BJ (cell line): ENCODE data around the gene QSOX1. TPM values are rescaled to one million over a fixed set of nuclear protein-coding genes. Genes with fewer than 3 reads are reported as not detected.

Experiments used
- CTCF ChIA-PET: fragments of 350-600 bp; formaldehyde crosslinking; extraction: SDS; loops from one replicate; lab custom pipeline; 2021; ENCODE audit warnings: antibody characterized with exemption, inconsistent platforms; lab: Yijun Ruan, JAX
- POLR2A ChIA-PET: fragments of 300-600 bp; sonication (Branson Sonifier 250); formaldehyde crosslinking; extraction: SDS; loops from one replicate; lab custom pipeline; 2021; ENCODE audit warnings: antibody characterized with exemption; lab: Charles Lee
- DNase-seq: peaks from one replicate; pipeline ENCODE4 v3.0.0-alpha.2; 2011; ENCODE audit warnings: low read depth
- H3K27me3 ChIP-seq: 2 replicates; pipeline ENCODE4 v1.6.0; 2011; ENCODE audit warnings: low read length; ENCODE audit not compliant: control insufficient read depth, insufficient read depth
- H3K36me3 ChIP-seq: 2 replicates; pipeline ENCODE4 v1.5.1; 2011; ENCODE audit warnings: low read length; ENCODE audit not compliant: control insufficient read depth, insufficient read depth
- H3K4me3 ChIP-seq: 2 replicates; pipeline ENCODE4 v1.5.1; 2011; ENCODE audit warnings: low read depth, mild to moderate bottlenecking, control low read depth, low read length
- polyA plus RNA-seq: library from polyadenylated mRNA; depleted of rRNA; stranded (reverse); fragments of >200 nt; gene quantifications from 2 replicates; pipeline ENCODE4 v1.2.3, GENCODE V29; 2011
- TF ChIP-seq, protein P1 (sequence below): IDR thresholded peaks from 2 replicates; pipeline ENCODE4 v1.5.1; 2011; ENCODE audit warnings: low read depth, mild to moderate bottlenecking, control low read depth, inconsistent platforms, low read length, moderate library complexity; ENCODE audit not compliant: insufficient read depth

QSOX1 gene
- polyA plus RNA-seq, 1 experiment = 503 TPM

DNA sequence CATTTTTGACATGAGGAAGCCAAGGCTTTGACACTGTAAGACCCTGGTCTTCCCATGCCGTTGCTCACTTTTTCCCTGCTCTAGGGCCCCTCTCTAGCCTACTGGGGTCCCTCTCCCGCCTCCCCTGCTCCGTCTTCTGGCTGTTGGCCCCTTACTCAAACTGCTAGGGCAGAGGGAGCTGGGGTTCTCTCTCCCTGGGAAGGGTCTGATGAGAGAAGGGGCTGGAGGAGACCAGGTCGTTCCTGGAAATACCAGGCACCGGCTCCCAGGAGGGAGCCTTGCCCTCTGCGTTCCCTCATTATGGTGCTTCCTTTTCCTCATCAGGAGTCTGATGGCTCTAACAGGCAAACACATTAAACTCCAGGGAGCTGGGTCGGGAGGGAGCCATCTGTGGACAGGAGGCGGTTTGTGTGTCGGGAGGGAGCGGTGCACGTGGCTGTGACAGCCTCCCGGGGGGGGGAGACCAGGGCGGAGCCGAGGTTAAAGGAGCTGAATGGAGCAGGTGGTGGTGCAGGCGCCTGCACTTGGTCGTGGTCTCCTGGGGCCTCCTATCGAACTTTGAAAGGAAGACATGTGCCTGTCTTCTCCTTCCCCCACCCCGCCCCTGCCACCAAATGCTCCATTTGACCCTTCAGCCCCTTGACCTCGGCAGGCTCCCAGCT, 40.0 kb downstream of the QSOX1 start:
- DNase-seq = no peak

DNA sequence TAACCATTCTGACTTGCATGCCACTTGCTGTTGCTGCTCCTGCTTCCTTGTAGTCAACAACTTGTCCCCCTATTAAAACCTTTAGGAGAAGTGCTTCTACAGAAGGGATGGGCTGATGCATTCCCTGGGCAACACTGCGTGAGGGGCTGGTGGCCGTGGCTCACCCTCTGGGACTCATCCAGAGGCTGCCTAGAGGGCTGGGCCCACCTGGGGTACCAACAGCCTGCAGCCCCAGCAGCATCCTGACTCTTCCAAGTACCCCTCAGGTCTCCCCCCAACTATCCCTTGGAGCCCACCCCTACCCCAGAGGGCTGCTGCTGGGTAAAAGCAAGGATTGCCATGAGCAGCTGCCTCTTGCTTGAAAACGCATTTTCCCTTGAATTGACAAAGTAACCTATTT, 40.7 kb downstream of the QSOX1 start:
- POLR2A ChIA-PET = no interaction called here
- no peak overlapping the region for H3K4me3 ChIP-seq
- CTCF ChIA-PET = interaction anchor here (0.6 to 6.4 kb wide), 4 partner anchors 8 to 377 kb away, joined by 3 to 38 read pairs (median 6); no protein-coding TSS in a partner anchor
- H3K36me3 ChIP-seq = peaks cover 29% of the 10 kb centered on the region
- DNase-seq = no peak
- TF ChIP-seq, protein P1, sequence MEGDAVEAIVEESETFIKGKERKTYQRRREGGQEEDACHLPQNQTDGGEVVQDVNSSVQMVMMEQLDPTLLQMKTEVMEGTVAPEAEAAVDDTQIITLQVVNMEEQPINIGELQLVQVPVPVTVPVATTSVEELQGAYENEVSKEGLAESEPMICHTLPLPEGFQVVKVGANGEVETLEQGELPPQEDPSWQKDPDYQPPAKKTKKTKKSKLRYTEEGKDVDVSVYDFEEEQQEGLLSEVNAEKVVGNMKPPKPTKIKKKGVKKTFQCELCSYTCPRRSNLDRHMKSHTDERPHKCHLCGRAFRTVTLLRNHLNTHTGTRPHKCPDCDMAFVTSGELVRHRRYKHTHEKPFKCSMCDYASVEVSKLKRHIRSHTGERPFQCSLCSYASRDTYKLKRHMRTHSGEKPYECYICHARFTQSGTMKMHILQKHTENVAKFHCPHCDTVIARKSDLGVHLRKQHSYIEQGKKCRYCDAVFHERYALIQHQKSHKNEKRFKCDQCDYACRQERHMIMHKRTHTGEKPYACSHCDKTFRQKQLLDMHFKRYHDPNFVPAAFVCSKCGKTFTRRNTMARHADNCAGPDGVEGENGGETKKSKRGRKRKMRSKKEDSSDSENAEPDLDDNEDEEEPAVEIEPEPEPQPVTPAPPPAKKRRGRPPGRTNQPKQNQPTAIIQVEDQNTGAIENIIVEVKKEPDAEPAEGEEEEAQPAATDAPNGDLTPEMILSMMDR = no peak
- no peaks in the 10 kb centered on the region for H3K27me3 ChIP-seq

More for the DNA sequence above, 40.0 kb downstream of the QSOX1 start:
- H3K36me3 ChIP-seq = peaks cover 34% of the 10 kb centered on the region
- no peak overlapping the region for H3K4me3 ChIP-seq
- CTCF ChIA-PET = interaction anchor here (0.6 to 2.6 kb wide), 2 partner anchors 13 to 19 kb away, joined by 4 to 8 read pairs; no protein-coding TSS in a partner anchor
- H3K27me3 ChIP-seq = no peaks in the 10 kb centered on the region
- POLR2A ChIA-PET = no interaction called here
- TF ChIP-seq, protein P1 = no peak

DNA sequence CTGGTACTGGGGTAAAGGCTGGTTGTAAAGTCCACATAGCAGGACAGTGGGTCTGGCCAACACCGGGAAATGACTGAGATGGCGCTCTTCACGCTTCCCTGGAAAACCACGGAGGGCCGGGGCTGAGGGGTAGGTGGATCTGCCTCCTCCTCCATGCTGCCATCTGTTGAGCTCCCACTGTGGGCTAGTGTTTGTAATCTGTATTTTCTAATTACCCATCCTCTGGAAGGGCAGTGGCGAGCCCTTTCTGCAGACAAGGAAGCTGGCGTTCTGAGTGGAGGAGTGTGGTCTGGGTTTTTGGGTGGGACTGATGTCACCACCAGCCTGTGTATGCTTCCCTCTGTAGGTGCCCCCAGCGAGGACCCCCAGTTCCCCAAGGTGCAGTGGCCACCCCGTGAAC, 41.2 kb downstream of the QSOX1 start:
- CTCF ChIA-PET = interaction anchor here (0.9 to 6.4 kb wide), 3 partner anchors 9 to 377 kb away, joined by 3 to 38 read pairs (median 8); no protein-coding TSS in a partner anchor
- TF ChIP-seq, protein P1 = no peak
- Histone ChIP-seq H3K27me3 (no peaks in the 10 kb centered on the region), H3K4me3 (no peak overlapping the region), H3K36me3 (peaks cover 27% of the 10 kb centered on the region)
- POLR2A ChIA-PET = no interaction called here
- DNase-seq = no peak

DNA sequence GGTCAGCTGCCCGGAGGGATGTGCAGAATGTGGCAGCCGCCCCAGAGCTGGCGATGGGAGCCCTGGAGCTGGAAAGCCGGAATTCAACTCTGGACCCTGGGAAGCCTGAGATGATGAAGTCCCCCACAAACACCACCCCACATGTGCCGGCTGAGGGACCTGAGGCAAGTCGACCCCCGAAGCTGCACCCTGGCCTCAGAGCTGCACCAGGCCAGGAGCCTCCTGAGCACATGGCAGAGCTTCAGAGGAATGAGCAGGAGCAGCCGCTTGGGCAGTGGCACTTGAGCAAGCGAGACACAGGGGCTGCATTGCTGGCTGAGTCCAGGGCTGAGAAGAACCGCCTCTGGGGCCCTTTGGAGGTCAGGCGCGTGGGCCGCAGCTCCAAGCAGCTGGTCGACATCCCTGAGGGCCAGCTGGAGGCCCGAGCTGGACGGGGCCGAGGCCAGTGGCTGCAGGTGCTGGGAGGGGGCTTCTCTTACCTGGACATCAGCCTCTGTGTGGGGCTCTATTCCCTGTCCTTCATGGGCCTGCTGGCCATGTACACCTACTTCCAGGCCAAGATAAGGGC, 41.9 kb downstream of the QSOX1 start:
- Histone ChIP-seq H3K36me3 (peaks cover 21% of the 10 kb centered on the region), H3K27me3 (no peaks in the 10 kb centered on the region), H3K4me3 (no peak overlapping the region)
- POLR2A ChIA-PET = no interaction called here
- no peak for DNase-seq
- CTCF ChIA-PET = interaction anchor here (0.7 to 6.4 kb wide), 4 partner anchors 9 to 26 kb away, joined by 3 to 38 read pairs (median 6); no protein-coding TSS in a partner anchor
- TF ChIP-seq, protein P1 = no peak

DNA sequence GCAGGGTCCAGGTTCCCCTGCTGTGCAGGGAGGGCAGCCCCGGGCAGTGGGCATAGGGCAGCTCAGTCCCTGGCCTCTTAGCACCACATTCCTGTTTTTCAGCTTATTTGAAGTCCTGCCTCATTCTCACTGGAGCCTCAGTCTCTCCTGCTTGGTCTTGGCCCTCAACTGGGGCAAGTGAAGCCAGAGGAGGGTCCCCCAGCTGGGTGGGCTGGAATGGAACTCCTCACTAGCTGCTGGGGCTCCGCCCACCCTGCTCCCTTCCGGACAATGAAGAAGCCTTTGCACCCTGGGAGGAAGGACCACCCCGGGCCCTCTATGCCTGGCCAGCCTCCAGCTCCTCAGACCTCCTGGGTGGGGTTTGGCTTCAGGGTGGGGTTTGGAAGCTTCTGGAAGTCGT, 42.6 kb downstream of the QSOX1 start:
- Histone ChIP-seq H3K36me3 (peaks cover 18% of the 10 kb centered on the region), H3K27me3 (no peaks in the 10 kb centered on the region), H3K4me3 (no peak overlapping the region)
- no peak for DNase-seq
- ChIA-PET POLR2A (no interaction called here), CTCF (interaction anchor here (0.7 to 6.4 kb wide), 7 partner anchors 9 to 1857 kb away, joined by 3 to 38 read pairs (median 5); no protein-coding TSS in a partner anchor)
- TF ChIP-seq, protein P1 = no peak
